GM13976 (cell line): ENCODE results near the gene TMEM132D.

Experiments used
- DNase-seq: peaks from one replicate; pipeline ENCODE4 v3.0.0; 2012; ENCODE audit warnings: low spot score
- CTCF ChIP-seq: IDR thresholded peaks from 2 replicates; pipeline ENCODE4 v1.5.1; 2012; ENCODE audit warnings: borderline replicate concordance, mild to moderate bottlenecking; ENCODE audit not compliant: insufficient read depth; ENCODE audit errors: extremely low read depth, missing control alignments, control extremely low read depth
- in situ Hi-C: fragments of 300-500 bp; cut with MboI; formaldehyde crosslinking; loops from one replicate; pipeline ENCODE4 v1.12.0; 2022; ENCODE audit warnings: low sequenced_read_pairs, mixed read lengths, inconsistent platforms; ENCODE audit not compliant: unreplicated experiment

Gene TMEM132D

GRCh38 chr12:129862561-129863175 lies 41.2 kb downstream of the TMEM132D start:
- no peak for TF ChIP-seq CTCF
- in situ Hi-C loops: no loop called here
- DNase-seq: no peak

GRCh38 chr12:129861951-129862350 lies 41.9 kb downstream of the TMEM132D start:
- TF ChIP-seq CTCF: no peak
- in situ Hi-C loops: no loop called here
- DNase-seq: no peak

GRCh38 chr12:129854591-129854990 lies 49.2 kb downstream of the TMEM132D start:
- TF ChIP-seq CTCF: no peak
- DNase-seq: no peak
- in situ Hi-C loops: no loop called here

GRCh38 chr12:129851296-129851695 lies 52.5 kb downstream of the TMEM132D start:
- in situ Hi-C loops: no loop called here
- TF ChIP-seq CTCF: no peak
- DNase-seq: no peak

GRCh38 chr12:129848876-129849275 lies 54.9 kb downstream of the TMEM132D start:
- in situ Hi-C loops: no loop called here
- DNase-seq: no peak

GRCh38 chr12:129847063-129847462 lies 56.8 kb downstream of the TMEM132D start:
- in situ Hi-C loops: no loop called here
- no peak for TF ChIP-seq CTCF
- no peak for DNase-seq

More at GRCh38 chr12:129848876-129849275, 54.9 kb downstream of the TMEM132D start:
- no peak for TF ChIP-seq CTCF
